Left ventricle myocardium inferior (tissue), 1 donor: ENCODE data around the gene TGFBR3. TPM values are rescaled to one million over a fixed set of nuclear protein-coding genes. Genes with fewer than 3 reads are reported as not detected.

ENCODE experiments used
- DNase-seq: peaks from one replicate; pipeline ENCODE4 v3.0.0-alpha.2; 2020
- H3K27ac ChIP-seq: fragments of 200-600 bp; replicated peaks from 2 replicates; pipeline ENCODE4 v1.8.0; 2021
- H3K27me3 ChIP-seq: fragments of 200-600 bp; 2 replicates; pipeline ENCODE4 v1.8.0; 2021; ENCODE audit warnings: low read depth
- H3K36me3 ChIP-seq: fragments of 200-600 bp; 2 replicates; pipeline ENCODE4 v1.8.0; 2021
- H3K4me1 ChIP-seq: fragments of 200-600 bp; 2 replicates; pipeline ENCODE4 v1.8.0; 2021
- H3K4me3 ChIP-seq: fragments of 200-600 bp; 2 replicates; pipeline ENCODE4 v1.8.0; 2021; ENCODE audit warnings: mild to moderate bottlenecking, moderate library complexity
- H3K9me3 ChIP-seq: fragments of 200-600 bp; replicated peaks from 2 replicates; pipeline ENCODE4 v1.8.0; 2021
- CTCF ChIP-seq: fragments of 200-600 bp; IDR thresholded peaks from 2 replicates; pipeline ENCODE4 v1.8.0; 2021; ENCODE audit warnings: antibody characterized with exemption, mild to moderate bottlenecking, borderline replicate concordance
- intact Hi-C: fragments of 100-400 bp; cut with micrococcal nuclease; formaldehyde crosslinking; loops from one replicate; pipeline ENCODE4 v1.11.0; 2022
- total RNA-seq: library from RNA; stranded (reverse); fragmentation: NEBNext Ultra II Directional; extraction: Animal tissue kit (Norgen Biotek cat#: 25700); gene quantifications from one replicate; pipeline ENCODE4 v1.2.1, GENCODE V29; 2021
- donor health status: DM: no; HTN: yes; CAD: no; lungs with severe emphysema.

Gene TGFBR3
- total RNA-seq, 1 donor from 2014 or later = 24.6 TPM

GRCh38 chr1:91813813-91814212 is 72.1 kb downstream of the TGFBR3 start:
- intact Hi-C loops = no loop called here
- Histone ChIP-seq H3K9me3 (no peaks in the 10 kb centered on the region), H3K27me3 (no peaks in the 10 kb centered on the region), H3K4me3 (no peak overlapping the region), H3K36me3 (no peaks in the 10 kb centered on the region), H3K27ac (no peak overlapping the region), H3K4me1 (peaks cover 65% of the 10 kb centered on the region)
- DNase-seq = no peak
- TF ChIP-seq CTCF = no peak

- intact Hi-C loops = no loop called here
- no peaks in the 10 kb centered on the region for H3K9me3 ChIP-seq
- H3K36me3 ChIP-seq = no peaks in the 10 kb centered on the region
- H3K4me3 ChIP-seq = no peak overlapping the region
- H3K4me1 ChIP-seq = peaks cover 64% of the 10 kb centered on the region
- H3K27me3 ChIP-seq = no peaks in the 10 kb centered on the region
- no peak overlapping the region for H3K27ac ChIP-seq
- DNase-seq = no peak
- no peak for TF ChIP-seq CTCF
These were observed 74.5 kb downstream of the TGFBR3 start for GRCh38 chr1:91811363-91812025.

DNA sequence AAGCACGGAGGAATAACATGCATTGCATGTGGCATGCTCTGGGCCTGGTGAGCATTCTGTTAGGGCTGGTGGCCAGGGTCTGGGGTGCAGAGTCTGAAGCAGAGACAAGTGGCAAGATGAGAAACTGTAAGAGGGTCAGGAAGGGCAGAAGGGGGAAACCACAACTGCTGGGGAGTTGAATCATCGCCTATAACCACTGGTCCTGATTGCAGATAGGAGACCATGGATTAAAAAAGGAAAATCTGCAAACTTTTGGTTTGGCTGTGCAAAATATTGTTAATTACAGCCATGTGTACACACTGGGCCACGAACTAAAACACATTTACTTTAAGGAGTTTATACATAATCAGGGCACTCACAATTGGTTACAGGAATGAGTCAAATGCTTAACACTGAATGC is 76.6 kb downstream of the TGFBR3 start:
- Histone ChIP-seq H3K4me1 (peaks cover 74% of the 10 kb centered on the region), H3K27ac (no peak overlapping the region), H3K36me3 (no peaks in the 10 kb centered on the region), H3K27me3 (no peaks in the 10 kb centered on the region), H3K4me3 (no peak overlapping the region), H3K9me3 (no peaks in the 10 kb centered on the region)
- no peak for DNase-seq
- intact Hi-C loops = no loop called here
- TF ChIP-seq CTCF = no peak

DNA sequence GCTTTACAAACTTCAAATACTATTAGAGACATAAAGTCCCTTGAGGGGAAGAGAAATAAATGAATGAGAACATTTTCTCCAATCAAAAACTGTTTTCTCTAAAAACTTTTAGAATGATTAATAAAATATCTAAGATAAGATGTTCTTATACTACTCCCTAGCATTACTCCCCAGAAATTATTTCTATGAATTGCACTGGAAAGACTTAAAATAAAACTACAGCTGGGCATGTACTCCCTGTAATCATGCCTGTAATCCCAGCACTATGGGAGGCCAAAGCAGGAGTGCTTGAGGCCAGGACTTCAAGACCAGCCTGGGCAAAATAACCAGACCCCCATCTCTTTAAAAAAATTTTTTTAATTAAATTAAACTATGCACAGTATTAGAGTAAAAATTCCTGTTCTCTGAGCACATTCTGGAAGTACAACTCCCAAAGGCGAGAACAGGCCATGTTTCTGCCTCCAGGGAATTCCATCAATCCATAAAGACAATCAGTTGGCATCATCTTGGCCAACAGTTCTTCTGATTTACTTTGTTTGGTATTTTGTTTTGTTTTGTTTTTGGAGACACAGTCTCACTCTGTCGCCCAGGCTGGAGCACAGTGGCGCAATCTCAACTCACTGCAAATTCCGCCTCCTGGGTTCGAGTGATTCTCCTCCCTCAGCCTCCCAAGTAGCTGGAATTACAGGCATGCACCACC is 77.9 kb downstream of the TGFBR3 start:
- no peaks in the 10 kb centered on the region for H3K27me3 ChIP-seq
- H3K4me1 ChIP-seq = peaks cover 77% of the 10 kb centered on the region
- no peaks in the 10 kb centered on the region for H3K9me3 ChIP-seq
- intact Hi-C loops = no loop called here
- H3K4me3 ChIP-seq = no peak overlapping the region
- H3K27ac ChIP-seq = no peak overlapping the region
- H3K36me3 ChIP-seq = no peaks in the 10 kb centered on the region
- DNase-seq = no peak
- TF ChIP-seq CTCF = no peak

DNA sequence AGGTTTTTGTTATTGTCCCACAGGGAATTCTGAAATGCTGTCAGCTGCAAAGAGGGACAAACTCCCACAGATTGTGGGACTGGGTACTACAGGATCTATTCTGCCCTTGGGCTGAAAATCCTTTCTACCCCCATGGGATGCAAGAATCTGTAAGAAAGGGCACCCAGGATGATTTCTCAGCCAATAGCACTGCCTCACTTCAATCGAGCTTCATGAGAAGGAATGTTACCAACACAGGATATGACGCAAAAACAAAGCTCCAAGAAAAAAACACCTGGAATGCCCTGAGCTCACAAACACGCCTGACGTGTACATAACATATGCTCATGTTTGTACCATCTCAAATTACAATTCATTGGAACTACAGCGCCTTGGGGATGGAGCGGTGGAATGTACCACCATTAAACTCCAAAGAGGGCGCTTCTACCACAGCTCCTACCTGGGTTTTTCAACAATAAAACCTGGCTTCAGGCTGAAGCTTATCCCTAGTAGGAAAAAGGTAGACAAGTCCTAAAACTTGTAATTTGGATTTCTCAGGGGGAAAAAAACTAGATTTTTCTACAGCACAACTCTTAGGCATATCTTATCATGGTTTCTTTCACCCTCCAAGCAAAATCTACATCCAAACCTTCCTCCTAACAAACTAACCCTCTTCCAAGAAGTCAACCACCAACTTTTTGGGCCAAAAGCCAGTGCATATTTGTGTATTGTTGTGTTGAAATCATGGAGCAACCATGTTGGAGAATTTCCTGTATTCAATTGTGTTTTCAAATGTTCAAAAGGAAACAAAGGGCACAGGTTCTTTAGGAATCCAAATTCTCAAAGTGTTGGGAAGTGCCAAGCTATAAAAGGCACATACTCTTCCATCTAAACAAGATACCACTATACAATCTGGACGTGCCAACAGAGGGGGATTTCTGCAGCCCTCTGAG is 78.9 kb downstream of the TGFBR3 start:
- Histone ChIP-seq H3K4me1 (peaks cover 77% of the 10 kb centered on the region), H3K27ac (no peak overlapping the region), H3K4me3 (no peak overlapping the region), H3K27me3 (no peaks in the 10 kb centered on the region), H3K36me3 (no peaks in the 10 kb centered on the region), H3K9me3 (no peaks in the 10 kb centered on the region)
- no peak for DNase-seq
- intact Hi-C loops = no loop called here
- no peak for TF ChIP-seq CTCF
